Endothelial cell (in vitro differentiated cells): ENCODE data around the gene FARS2. TPM values are rescaled to one million over a fixed set of nuclear protein-coding genes. Genes with fewer than 3 reads are reported as not detected.
A peak's percentile ranks its signal among the peaks of the same experiment; 100 is the strongest.

Experiments used
- DNase-seq: peaks from one replicate; pipeline ENCODE4 v3.0.0; 2021; ENCODE audit warnings: low spot score
- H3K27ac Mint-ChIP-seq: one replicate; pipeline ENCODE4 v1.8.0; 2021; ENCODE audit warnings: mixed read lengths, inconsistent platforms; ENCODE audit not compliant: unreplicated experiment
- H3K27me3 Mint-ChIP-seq: one replicate; pipeline ENCODE4 v1.8.0; 2021; ENCODE audit warnings: mild to moderate bottlenecking, moderate library complexity, mixed read lengths, inconsistent platforms; ENCODE audit not compliant: unreplicated experiment
- H3K36me3 Mint-ChIP-seq: one replicate; pipeline ENCODE4 v1.8.0; 2021; ENCODE audit warnings: mild to moderate bottlenecking, low read depth, mixed read lengths, inconsistent platforms; ENCODE audit not compliant: unreplicated experiment
- H3K4me1 Mint-ChIP-seq: one replicate; pipeline ENCODE4 v1.8.0; 2021; ENCODE audit warnings: mild to moderate bottlenecking, mixed read lengths, inconsistent platforms; ENCODE audit not compliant: unreplicated experiment
- H3K4me3 Mint-ChIP-seq: one replicate; pipeline ENCODE4 v1.8.0; 2021; ENCODE audit warnings: mild to moderate bottlenecking, mixed read lengths, inconsistent platforms; ENCODE audit not compliant: unreplicated experiment
- H3K9me3 Mint-ChIP-seq: one replicate; pipeline ENCODE4 v1.8.0; 2021; ENCODE audit warnings: mixed read lengths, inconsistent platforms; ENCODE audit not compliant: unreplicated experiment
- CTCF ChIP-seq: fragments of 200-600 bp; sonication (generic); IDR thresholded peaks from one replicate; pipeline ENCODE4 v1.5.0; 2021; ENCODE audit warnings: antibody characterized with exemption; ENCODE audit not compliant: unreplicated experiment
- total RNA-seq: library from RNA; stranded (reverse); fragmentation: NEBNext Ultra II Directional; extraction: Animal tissue kit (Norgen Biotek cat#: 25700); gene quantifications from one replicate; pipeline ENCODE4 v1.2.1, GENCODE V29; 2021; ENCODE audit not compliant: unreplicated experiment

Gene FARS2
- total RNA-seq, 1 donor from 2014 or later: 17.8 TPM

GRCh38 chr6:5367510-5367909 is 106.2 kb downstream of the FARS2 start:
- no peaks in the 10 kb centered on the region for H3K9me3 Mint-ChIP-seq
- peaks cover 29% of the 10 kb centered on the region for H3K4me1 Mint-ChIP-seq
- TF ChIP-seq CTCF: no peak
- H3K27ac Mint-ChIP-seq: no peak overlapping the region
- no peaks in the 10 kb centered on the region for H3K36me3 Mint-ChIP-seq
- no peak overlapping the region for H3K4me3 Mint-ChIP-seq
- no peak for DNase-seq
- H3K27me3 Mint-ChIP-seq: no peaks in the 10 kb centered on the region

GRCh38 chr6:5373430-5373829 is 112.1 kb downstream of the FARS2 start:
- TF ChIP-seq CTCF: no peak
- Mint-ChIP-seq H3K4me1 (no peaks in the 10 kb centered on the region), H3K4me3 (no peak overlapping the region), H3K36me3 (no peaks in the 10 kb centered on the region), H3K9me3 (no peaks in the 10 kb centered on the region), H3K27ac (no peak overlapping the region), H3K27me3 (no peaks in the 10 kb centered on the region)
- no peak for DNase-seq

- Mint-ChIP-seq H3K4me1 (no peaks in the 10 kb centered on the region), H3K36me3 (no peaks in the 10 kb centered on the region), H3K27ac (no peak overlapping the region), H3K9me3 (no peaks in the 10 kb centered on the region), H3K27me3 (no peaks in the 10 kb centered on the region), H3K4me3 (no peak overlapping the region)
- TF ChIP-seq CTCF: no peak
- DNase-seq: no peak
Observed at GRCh38 chr6:5378331-5378730, 117.0 kb downstream of the FARS2 start.

- Mint-ChIP-seq H3K36me3 (no peaks in the 10 kb centered on the region), H3K27me3 (no peaks in the 10 kb centered on the region), H3K9me3 (no peaks in the 10 kb centered on the region), H3K27ac (no peak overlapping the region), H3K4me1 (no peaks in the 10 kb centered on the region), H3K4me3 (no peak overlapping the region)
- DNase-seq: peak; percentile 69
- peak; percentile 75 for TF ChIP-seq CTCF
Observed at GRCh38 chr6:5379647-5380242, 118.4 kb downstream of the FARS2 start.

GRCh38 chr6:5383856-5384255 is 122.5 kb downstream of the FARS2 start:
- no peak for TF ChIP-seq CTCF
- H3K27ac Mint-ChIP-seq: no peak overlapping the region
- H3K4me1 Mint-ChIP-seq: no peaks in the 10 kb centered on the region
- H3K36me3 Mint-ChIP-seq: no peaks in the 10 kb centered on the region
- no peaks in the 10 kb centered on the region for H3K27me3 Mint-ChIP-seq
- H3K9me3 Mint-ChIP-seq: no peaks in the 10 kb centered on the region
- DNase-seq: no peak
- no peak overlapping the region for H3K4me3 Mint-ChIP-seq
